ENCODE measurements around the gene AGPAT4.
"Not testable (repeated sequence)": the region's sequence is repeated elsewhere in the genome, so short reads cannot be mapped to it uniquely, and the experiment has no call there.

AGPAT4 gene

DNA sequence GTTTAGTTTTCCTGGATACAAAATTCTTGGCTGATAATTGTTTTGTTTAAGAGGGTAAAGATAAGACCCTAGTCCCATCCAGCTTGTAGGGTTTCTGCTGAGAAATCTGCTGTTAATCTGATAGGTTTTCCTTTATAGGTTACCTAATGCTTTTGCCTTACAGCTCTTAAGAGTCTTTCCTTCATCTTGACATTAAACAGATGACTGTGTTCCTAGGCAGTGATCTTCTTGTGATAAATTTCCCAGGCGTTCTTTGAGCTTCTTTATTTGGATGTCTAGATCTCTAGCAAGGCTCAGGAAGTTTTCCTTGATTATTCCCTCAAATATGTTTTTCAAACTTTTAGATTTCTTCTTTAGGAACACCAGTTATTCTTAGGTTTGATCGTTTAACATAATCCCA is 148.3 kb downstream of the AGPAT4 start:
- no peak for DNase-seq
- Histone ChIP-seq H3K4me3 (ENCODE audit: low read depth, low read length) (no peak overlapping the region), H3K27ac (no peak overlapping the region), H3K27me3 (replicated peaks) (no peaks in the 10 kb centered on the region), H3K36me3 (replicated peaks) (no peaks in the 10 kb centered on the region)
- in situ Hi-C loops (cut with HindIII; ENCODE audit: low pct_ligation_motif_present, low sequenced_read_pairs), result no loop called here
- TF ChIP-seq, protein P1, sequence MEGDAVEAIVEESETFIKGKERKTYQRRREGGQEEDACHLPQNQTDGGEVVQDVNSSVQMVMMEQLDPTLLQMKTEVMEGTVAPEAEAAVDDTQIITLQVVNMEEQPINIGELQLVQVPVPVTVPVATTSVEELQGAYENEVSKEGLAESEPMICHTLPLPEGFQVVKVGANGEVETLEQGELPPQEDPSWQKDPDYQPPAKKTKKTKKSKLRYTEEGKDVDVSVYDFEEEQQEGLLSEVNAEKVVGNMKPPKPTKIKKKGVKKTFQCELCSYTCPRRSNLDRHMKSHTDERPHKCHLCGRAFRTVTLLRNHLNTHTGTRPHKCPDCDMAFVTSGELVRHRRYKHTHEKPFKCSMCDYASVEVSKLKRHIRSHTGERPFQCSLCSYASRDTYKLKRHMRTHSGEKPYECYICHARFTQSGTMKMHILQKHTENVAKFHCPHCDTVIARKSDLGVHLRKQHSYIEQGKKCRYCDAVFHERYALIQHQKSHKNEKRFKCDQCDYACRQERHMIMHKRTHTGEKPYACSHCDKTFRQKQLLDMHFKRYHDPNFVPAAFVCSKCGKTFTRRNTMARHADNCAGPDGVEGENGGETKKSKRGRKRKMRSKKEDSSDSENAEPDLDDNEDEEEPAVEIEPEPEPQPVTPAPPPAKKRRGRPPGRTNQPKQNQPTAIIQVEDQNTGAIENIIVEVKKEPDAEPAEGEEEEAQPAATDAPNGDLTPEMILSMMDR (IDR thresholded peaks at IDR 0.05; ENCODE audit: low read depth, low read length, missing control alignments), result no peak

DNA sequence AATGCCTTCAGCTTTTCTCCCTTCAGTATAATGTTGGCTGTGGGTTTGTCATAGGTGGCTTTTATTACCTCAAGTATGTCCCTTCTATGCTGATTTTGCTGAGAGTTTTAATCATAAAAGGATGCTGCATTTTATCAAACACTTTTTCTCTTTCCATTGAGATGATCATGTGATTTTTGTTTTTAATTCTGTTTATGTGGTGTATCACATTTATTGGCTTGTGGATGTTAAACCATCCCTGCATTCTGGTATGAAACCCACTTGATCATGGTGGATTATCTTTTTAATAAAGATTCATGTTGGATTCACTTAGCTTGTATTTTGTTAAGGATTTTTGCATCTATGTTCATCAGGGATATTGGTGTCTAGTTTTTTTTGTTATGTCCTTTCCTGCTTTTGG is 150.5 kb downstream of the AGPAT4 start:
- H3K36me3 ChIP-seq (replicated peaks); DNase-seq; in situ Hi-C loops (cut with HindIII; ENCODE audit: low pct_ligation_motif_present, low sequenced_read_pairs): not testable (repeated sequence)

DNA sequence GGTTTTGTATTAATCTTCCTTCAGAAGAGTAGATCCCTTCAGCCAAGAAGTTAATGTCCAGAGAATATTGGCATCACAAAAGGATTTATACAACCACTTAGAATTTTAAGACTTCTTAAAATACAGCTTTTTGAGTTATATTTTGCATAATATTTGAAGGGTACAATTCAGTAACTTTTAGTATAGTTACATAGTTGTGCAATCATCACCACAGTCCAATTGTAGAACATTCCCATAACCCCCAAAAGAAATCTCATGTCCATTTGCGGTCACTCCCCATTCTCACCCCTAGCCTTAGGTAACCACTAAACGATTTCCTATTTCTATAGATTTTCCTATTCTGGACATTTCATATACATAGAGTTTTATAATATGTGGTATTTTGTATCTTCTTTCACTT is 155.9 kb downstream of the AGPAT4 start:
- Histone ChIP-seq H3K27ac (no peak overlapping the region), H3K27me3 (replicated peaks) (no peaks in the 10 kb centered on the region), H3K36me3 (replicated peaks) (peaks cover 5% of the 10 kb centered on the region), H3K4me3 (ENCODE audit: low read depth, low read length) (no peak overlapping the region)
- no peak for DNase-seq
- TF ChIP-seq, protein P1 (IDR thresholded peaks at IDR 0.05; ENCODE audit: low read depth, low read length, missing control alignments), result no peak
- in situ Hi-C loops (cut with HindIII; ENCODE audit: low pct_ligation_motif_present, low sequenced_read_pairs), result no loop called here

More for the DNA sequence above, 150.5 kb downstream of the AGPAT4 start:
- H3K4me3 ChIP-seq (ENCODE audit: low read depth, low read length); H3K27me3 ChIP-seq (replicated peaks); H3K27ac ChIP-seq: not testable (repeated sequence)

DNA sequence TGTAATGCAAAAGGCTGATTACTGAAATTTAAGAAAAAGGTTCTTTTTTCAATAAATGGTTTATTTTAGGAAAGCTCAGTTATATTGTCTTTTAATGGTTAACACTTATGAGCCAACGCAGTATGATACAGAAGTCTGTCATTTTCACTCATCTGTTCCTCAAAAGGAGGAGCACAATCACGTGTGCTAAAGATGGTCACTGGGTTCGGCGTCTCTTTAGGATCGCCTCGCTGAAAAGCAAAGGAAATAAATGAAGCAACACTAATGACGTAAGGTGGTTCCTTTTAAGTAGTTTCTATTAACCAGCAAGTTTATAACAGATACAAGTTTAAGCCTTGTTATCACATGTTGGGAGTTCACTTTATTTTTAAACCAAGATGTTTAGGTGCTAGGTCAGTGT is 156.6 kb downstream of the AGPAT4 start:
- Histone ChIP-seq H3K27me3 (replicated peaks) (no peaks in the 10 kb centered on the region), H3K36me3 (replicated peaks) (peaks cover 5% of the 10 kb centered on the region), H3K4me3 (ENCODE audit: low read depth, low read length) (no peak overlapping the region), H3K27ac (no peak overlapping the region)
- TF ChIP-seq, protein P1 (IDR thresholded peaks at IDR 0.05; ENCODE audit: low read depth, low read length, missing control alignments), result no peak
- no peak for DNase-seq
- in situ Hi-C loops (cut with HindIII; ENCODE audit: low pct_ligation_motif_present, low sequenced_read_pairs), result no loop called here

DNA sequence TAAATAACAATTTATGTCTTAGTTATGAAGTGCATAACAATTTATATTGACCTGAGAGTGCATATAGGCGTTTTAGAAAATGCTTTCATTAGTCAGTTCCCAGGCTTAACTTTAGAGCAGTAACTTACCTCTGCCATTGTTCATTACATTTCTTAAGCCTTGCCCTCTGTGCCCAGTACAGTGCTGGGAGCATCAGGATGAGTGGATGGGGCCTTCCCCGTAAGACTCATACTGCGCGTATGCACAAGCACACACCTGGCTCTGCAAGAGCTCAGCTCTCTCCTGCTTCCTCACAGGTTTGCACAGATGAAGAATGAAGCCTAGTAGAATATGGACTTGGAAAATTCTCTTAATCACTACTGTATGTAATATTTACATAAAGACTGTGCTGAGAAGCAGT is 157.3 kb downstream of the AGPAT4 start:
- DNase-seq, result no peak
- Histone ChIP-seq H3K27me3 (replicated peaks) (no peaks in the 10 kb centered on the region), H3K27ac (no peak overlapping the region), H3K36me3 (replicated peaks) (peaks cover 10% of the 10 kb centered on the region), H3K4me3 (ENCODE audit: low read depth, low read length) (no peak overlapping the region)
- in situ Hi-C loops (cut with HindIII; ENCODE audit: low pct_ligation_motif_present, low sequenced_read_pairs), result no loop called here
- TF ChIP-seq, protein P1 (IDR thresholded peaks at IDR 0.05; ENCODE audit: low read depth, low read length, missing control alignments), result no peak

DNA sequence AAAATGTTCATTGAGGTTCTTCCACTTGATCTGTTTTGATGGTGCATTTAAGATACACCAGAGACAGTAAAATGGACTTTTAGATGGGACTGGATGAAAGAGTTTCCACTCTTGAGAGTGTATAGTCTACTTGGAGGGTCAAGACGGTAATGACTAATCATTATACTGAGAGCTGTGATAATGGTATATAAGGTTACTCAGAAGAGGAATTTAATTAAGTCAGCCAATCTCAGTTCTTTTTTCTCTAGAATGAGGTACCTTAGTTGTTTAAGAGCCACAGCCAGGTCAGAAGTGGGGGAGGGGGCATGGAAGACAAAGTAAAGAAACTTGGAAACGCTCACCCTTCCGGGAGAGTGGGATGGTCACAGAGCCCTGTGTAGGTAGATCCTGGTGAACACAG is 158.4 kb downstream of the AGPAT4 start:
- Histone ChIP-seq H3K27me3 (replicated peaks) (no peaks in the 10 kb centered on the region), H3K4me3 (ENCODE audit: low read depth, low read length) (no peak overlapping the region), H3K27ac (no peak overlapping the region), H3K36me3 (replicated peaks) (peaks cover 10% of the 10 kb centered on the region)
- DNase-seq, result no peak
- in situ Hi-C loops (cut with HindIII; ENCODE audit: low pct_ligation_motif_present, low sequenced_read_pairs), result no loop called here
- TF ChIP-seq, protein P1 (IDR thresholded peaks at IDR 0.05; ENCODE audit: low read depth, low read length, missing control alignments), result no peak
